ENCODE measurements around the gene DTNA. TPM values are rescaled to one million over a fixed set of nuclear protein-coding genes. Genes with fewer than 3 reads are reported as not detected.
"Not testable (repeated sequence)": the region's sequence is repeated elsewhere in the genome, so short reads cannot be mapped to it uniquely, and the experiment has no call there.

Gene DTNA
- total RNA-seq, 3 donors from 2014 or later (not counting 1 experiment from before 2014, with no cell fraction given), result 0.33 TPM; not detected in 2

DNA sequence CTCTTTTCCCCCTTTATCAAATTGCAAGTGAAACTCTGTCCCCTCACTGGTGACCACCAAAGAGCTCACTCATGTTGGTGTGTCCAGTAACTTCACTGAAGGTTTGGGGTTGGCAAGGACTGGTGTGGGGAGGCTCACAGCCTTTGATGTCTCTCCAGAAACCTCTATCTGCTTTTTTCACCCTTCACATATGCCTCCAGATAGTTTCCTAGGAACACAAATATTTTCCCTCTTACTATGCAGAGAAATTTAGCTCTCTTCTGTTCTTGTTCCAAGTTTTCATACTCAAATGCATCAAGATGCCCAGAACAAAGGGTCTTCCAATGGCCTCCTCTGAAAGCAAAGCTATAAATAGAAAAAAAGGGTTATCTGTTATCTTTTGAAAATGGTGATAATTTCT, 20.7 kb downstream of the DTNA start:
- TF ChIP-seq, protein P1, sequence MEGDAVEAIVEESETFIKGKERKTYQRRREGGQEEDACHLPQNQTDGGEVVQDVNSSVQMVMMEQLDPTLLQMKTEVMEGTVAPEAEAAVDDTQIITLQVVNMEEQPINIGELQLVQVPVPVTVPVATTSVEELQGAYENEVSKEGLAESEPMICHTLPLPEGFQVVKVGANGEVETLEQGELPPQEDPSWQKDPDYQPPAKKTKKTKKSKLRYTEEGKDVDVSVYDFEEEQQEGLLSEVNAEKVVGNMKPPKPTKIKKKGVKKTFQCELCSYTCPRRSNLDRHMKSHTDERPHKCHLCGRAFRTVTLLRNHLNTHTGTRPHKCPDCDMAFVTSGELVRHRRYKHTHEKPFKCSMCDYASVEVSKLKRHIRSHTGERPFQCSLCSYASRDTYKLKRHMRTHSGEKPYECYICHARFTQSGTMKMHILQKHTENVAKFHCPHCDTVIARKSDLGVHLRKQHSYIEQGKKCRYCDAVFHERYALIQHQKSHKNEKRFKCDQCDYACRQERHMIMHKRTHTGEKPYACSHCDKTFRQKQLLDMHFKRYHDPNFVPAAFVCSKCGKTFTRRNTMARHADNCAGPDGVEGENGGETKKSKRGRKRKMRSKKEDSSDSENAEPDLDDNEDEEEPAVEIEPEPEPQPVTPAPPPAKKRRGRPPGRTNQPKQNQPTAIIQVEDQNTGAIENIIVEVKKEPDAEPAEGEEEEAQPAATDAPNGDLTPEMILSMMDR (IDR thresholded peaks at IDR 0.05), result no peak
- Histone ChIP-seq H3K4me1 (ENCODE audit: control insufficient read depth, insufficient read depth, low read length) (no peaks in the 10 kb centered on the region), H3K4me3 (ENCODE audit: low read length) (no peak overlapping the region), H3K27ac (ENCODE audit: low read length) (no peak overlapping the region), H3K27me3 (ENCODE audit: control insufficient read depth, insufficient read depth, low read length) (no peaks in the 10 kb centered on the region), H3K9me3 (ENCODE audit: control insufficient read depth, insufficient read depth, low read length) (no peaks in the 10 kb centered on the region), H3K36me3 (ENCODE audit: control insufficient read depth, insufficient read depth, low read length) (no peaks in the 10 kb centered on the region)
- DNase-seq (no peak), ATAC-seq (no peak)
- Mint-ChIP-seq H3K27ac (no peak overlapping the region), H3K4me3 (no peak overlapping the region), H3K9me3 (no peaks in the 10 kb centered on the region), H3K27me3 (ENCODE audit: low read depth in 2 of 2) (peaks cover 16 to 39% of the 10 kb centered on the region in 2 donors), H3K4me1 (no peaks in the 10 kb centered on the region), H3K36me3 (no peaks in the 10 kb centered on the region)
- intact Hi-C loops (cut with micrococcal nuclease), result no loop called here

DNA sequence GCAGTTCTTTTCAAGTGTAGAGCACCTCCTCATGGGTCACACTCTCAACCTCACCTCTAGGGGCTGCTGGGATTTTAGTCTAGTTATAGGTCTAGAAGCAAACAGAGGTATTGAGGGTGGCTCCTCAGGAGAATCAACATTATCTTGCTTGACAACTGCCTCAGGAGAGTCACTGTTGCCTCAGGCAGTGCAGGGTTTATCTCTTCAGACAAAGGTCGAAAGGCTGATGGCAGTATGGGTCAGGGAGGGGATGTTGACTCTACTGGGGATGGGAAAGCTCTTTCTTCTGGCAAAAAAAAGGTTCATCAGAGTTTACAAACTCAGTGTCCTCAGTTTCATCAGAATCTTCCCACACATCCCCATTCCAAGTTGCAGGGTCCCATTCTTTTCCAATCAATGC, 24.0 kb downstream of the DTNA start:
- no peaks in the 10 kb centered on the region for H3K9me3 ChIP-seq (ENCODE audit: control insufficient read depth, insufficient read depth, low read length)
- H3K27me3 ChIP-seq (ENCODE audit: control insufficient read depth, insufficient read depth, low read length), result no peaks in the 10 kb centered on the region
- no peak for ATAC-seq
- WGBS (ENCODE audit: insufficient coverage), result 77% methylated on average over 1 of the region's 1 CpG
- no peak overlapping the region for H3K4me3 Mint-ChIP-seq
- H3K27ac ChIP-seq (ENCODE audit: low read length), result no peak overlapping the region
- no peaks in the 10 kb centered on the region for H3K4me1 Mint-ChIP-seq
- no peaks in the 10 kb centered on the region for H3K9me3 Mint-ChIP-seq
- peaks cover 19 to 52% of the 10 kb centered on the region in 2 donors for H3K27me3 Mint-ChIP-seq (ENCODE audit: low read depth in 2 of 2)
- TF ChIP-seq, protein P1 (IDR thresholded peaks at IDR 0.05), result no peak
- DNase-seq, result no peak
- H3K4me3 ChIP-seq (ENCODE audit: low read length), result no peak overlapping the region
- H3K4me1 ChIP-seq (ENCODE audit: control insufficient read depth, insufficient read depth, low read length), result no peaks in the 10 kb centered on the region
- no peaks in the 10 kb centered on the region for H3K36me3 Mint-ChIP-seq
- no peaks in the 10 kb centered on the region for H3K36me3 ChIP-seq (ENCODE audit: control insufficient read depth, insufficient read depth, low read length)
- H3K27ac Mint-ChIP-seq, result no peak overlapping the region
- intact Hi-C loops (cut with micrococcal nuclease), result no loop called here

DNA sequence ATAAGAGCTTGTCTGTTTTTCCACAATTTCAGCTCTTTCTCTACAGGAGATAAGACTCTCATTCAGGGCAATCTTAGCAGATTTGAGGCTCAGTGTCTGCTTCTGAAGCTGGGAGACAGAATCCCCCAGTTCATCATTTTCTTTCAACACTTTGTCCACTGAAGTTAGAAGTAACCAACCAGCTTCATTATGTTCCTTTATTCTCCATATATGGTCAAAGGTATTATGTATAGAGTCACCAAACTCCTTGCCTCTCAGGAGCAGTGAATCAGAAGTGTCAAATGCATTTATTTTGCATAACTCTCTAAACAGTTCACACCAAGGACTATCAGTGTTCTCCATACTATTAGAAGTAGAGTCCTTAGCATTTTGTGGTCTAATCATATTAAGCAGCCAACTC, 24.4 kb downstream of the DTNA start:
- H3K4me3 ChIP-seq (ENCODE audit: low read length); H3K36me3 Mint-ChIP-seq; intact Hi-C loops (cut with micrococcal nuclease); H3K4me1 Mint-ChIP-seq; H3K36me3 ChIP-seq (ENCODE audit: control insufficient read depth, insufficient read depth, low read length); H3K27ac ChIP-seq (ENCODE audit: low read length); H3K4me1 ChIP-seq (ENCODE audit: control insufficient read depth, insufficient read depth, low read length); DNase-seq; ATAC-seq; H3K9me3 ChIP-seq (ENCODE audit: control insufficient read depth, insufficient read depth, low read length); H3K4me3 Mint-ChIP-seq; H3K27ac Mint-ChIP-seq; H3K27me3 ChIP-seq (ENCODE audit: control insufficient read depth, insufficient read depth, low read length); H3K9me3 Mint-ChIP-seq: not testable (repeated sequence)
- H3K27me3 Mint-ChIP-seq (ENCODE audit: low read depth in 2 of 2), result peaks cover 16 to 53% of the 10 kb centered on the region in 2 donors

DNA sequence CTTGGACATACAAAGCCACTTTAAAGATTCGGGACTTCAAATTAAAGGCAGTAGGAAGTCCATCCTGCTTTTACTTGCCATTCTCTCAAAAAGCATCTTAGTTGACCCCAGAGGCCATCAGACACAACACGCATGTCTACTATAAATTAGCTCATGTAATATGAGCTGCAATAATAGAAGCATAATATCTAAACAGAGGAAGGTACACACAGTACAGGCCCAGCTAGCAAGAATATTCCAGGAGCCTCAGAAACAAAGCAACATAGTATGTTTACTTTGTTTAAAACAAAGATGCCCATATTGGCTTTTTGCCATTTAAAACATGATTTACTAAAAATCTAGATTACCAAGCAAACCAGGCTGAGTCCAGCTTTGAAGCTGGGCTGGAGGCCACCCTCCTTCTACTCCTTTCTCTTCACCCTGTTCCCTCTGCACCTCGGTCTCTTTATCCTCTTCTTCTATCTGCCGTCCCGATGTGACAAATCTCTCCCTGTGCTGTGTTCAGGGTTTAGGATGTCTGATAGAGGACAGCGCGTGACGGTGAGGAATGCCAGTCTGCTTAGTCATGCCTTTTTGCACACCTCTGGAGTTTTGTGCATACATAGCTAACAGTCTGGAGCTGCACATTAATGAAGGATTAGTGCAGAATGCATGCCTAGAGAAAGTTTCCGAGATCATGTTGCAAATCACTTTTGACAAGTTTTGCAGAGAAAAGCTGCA, 28.2 kb downstream of the DTNA start:
- Mint-ChIP-seq H3K9me3 (no peaks in the 10 kb centered on the region), H3K27me3 (ENCODE audit: low read depth in 2 of 2) (peaks cover 10 to 41% of the 10 kb centered on the region in 2 donors), H3K36me3 (no peaks in the 10 kb centered on the region), H3K4me1 (no peaks in the 10 kb centered on the region), H3K4me3 (no peak overlapping the region), H3K27ac (no peak overlapping the region)
- Histone ChIP-seq H3K27ac (ENCODE audit: low read length) (no peak overlapping the region), H3K36me3 (ENCODE audit: control insufficient read depth, insufficient read depth, low read length) (no peaks in the 10 kb centered on the region), H3K27me3 (ENCODE audit: control insufficient read depth, insufficient read depth, low read length) (no peaks in the 10 kb centered on the region), H3K4me1 (ENCODE audit: control insufficient read depth, insufficient read depth, low read length) (no peaks in the 10 kb centered on the region), H3K4me3 (ENCODE audit: low read length) (no peak overlapping the region), H3K9me3 (ENCODE audit: control insufficient read depth, insufficient read depth, low read length) (no peaks in the 10 kb centered on the region)
- intact Hi-C loops (cut with micrococcal nuclease), result no loop called here
- 89% methylated on average over 9 of the region's 9 CpGs for WGBS (ENCODE audit: insufficient coverage)
- DNase-seq, result no peak
- TF ChIP-seq, protein P1 (IDR thresholded peaks at IDR 0.05), result no peak
- no peak for ATAC-seq

Data from natural killer cell (primary cell).